Measurements from ENCODE around the gene POU2AF1.

POU2AF1 gene

GRCh38 chr11:111378861-111379601, at the start of gene POU2AF1:
Gene POU2AF1, minus strand, starts transcription at chr11:111379275. Its CDS starts 98 bp downstream, at chr11:111379177.
- DNase-seq = no peak

- DNase-seq = no peak
These were observed 49.2 kb upstream of the POU2AF1 start for GRCh38 chr11:111428113-111428876.

- peak; percentile 74 for DNase-seq
These were observed 48.4 kb upstream of the POU2AF1 start for GRCh38 chr11:111427471-111427912.

- peak; percentile 47 for DNase-seq
These were observed 47.5 kb upstream of the POU2AF1 start for GRCh38 chr11:111426617-111427016.

- no peak for DNase-seq
These were observed 44.2 kb upstream of the POU2AF1 start for GRCh38 chr11:111423250-111423615.

GRCh38 chr11:111422494-111423249, 43.6 kb upstream of the POU2AF1 start:
- DNase-seq = peak; percentile 57

- no peak for DNase-seq
These were observed 42.2 kb upstream of the POU2AF1 start for GRCh38 chr11:111421251-111421650.

GRCh38 chr11:111419641-111420327, 40.7 kb upstream of the POU2AF1 start:
- no peak for DNase-seq

- no peak for DNase-seq
These were observed 40.1 kb upstream of the POU2AF1 start for GRCh38 chr11:111419181-111419580.

GRCh38 chr11:111418436-111418787, 39.3 kb upstream of the POU2AF1 start:
- no peak for DNase-seq

GRCh38 chr11:111417766-111418435, 38.8 kb upstream of the POU2AF1 start:
- no peak for DNase-seq

- DNase-seq = no peak
These were observed 38.1 kb upstream of the POU2AF1 start for GRCh38 chr11:111417011-111417765.

GRCh38 chr11:111416231-111416960, 37.3 kb upstream of the POU2AF1 start:
- no peak for DNase-seq

- no peak for DNase-seq
These were observed 35.9 kb upstream of the POU2AF1 start for GRCh38 chr11:111414936-111415335.

- no peak for DNase-seq
These were observed 35.3 kb upstream of the POU2AF1 start for GRCh38 chr11:111414267-111414931.

- no peak for DNase-seq
These were observed 34.8 kb upstream of the POU2AF1 start for GRCh38 chr11:111413849-111414248.

- no peak for DNase-seq
These were observed 33.2 kb upstream of the POU2AF1 start for GRCh38 chr11:111412293-111412692.

- no peak for DNase-seq
These were observed 32.4 kb upstream of the POU2AF1 start for GRCh38 chr11:111411456-111411855.

GRCh38 chr11:111410951-111411350, 31.9 kb upstream of the POU2AF1 start:
- DNase-seq = no peak

GRCh38 chr11:111409915-111410314, 30.8 kb upstream of the POU2AF1 start:
- DNase-seq = no peak
